WTC11 (cell line): ENCODE results near the gene SLC8A1. TPM values are rescaled to one million over a fixed set of nuclear protein-coding genes. Genes with fewer than 3 reads are reported as not detected.

ENCODE experiments used
- ATAC-seq: fragments of 200-7000 bp; cut with Tn5 transposase; 2 replicates; pipeline ENCODE4 v1.10.0; 2021; ENCODE audit warnings: mild to moderate bottlenecking, moderate library complexity
- CTCF ChIA-PET: fragments of 300-600 bp; sonication (Branson Sonifier 250); formaldehyde crosslinking; loops from one replicate; lab custom pipeline; 2021; ENCODE audit warnings: antibody characterized with exemption; lab: Charles Lee
- POLR2A ChIA-PET: fragments of 350-600 bp; sonication (Branson Sonifier 250); formaldehyde crosslinking; loops from one replicate; lab custom pipeline; 2021; ENCODE audit warnings: antibody characterized with exemption; lab: Charles Lee
- DNase-seq: peaks from one replicate; pipeline ENCODE4 v3.0.0; 2021; ENCODE audit warnings: low spot score
- H3K27ac Mint-ChIP-seq: 2 replicates; pipeline ENCODE4 v1.8.0; 2021; ENCODE audit warnings: mixed read lengths
- H3K27me3 Mint-ChIP-seq: 2 replicates; pipeline ENCODE4 v1.8.0; 2021; ENCODE audit warnings: low read depth, mild to moderate bottlenecking, moderate library complexity, mixed read lengths
- H3K36me3 Mint-ChIP-seq: 2 replicates; pipeline ENCODE4 v1.8.0; 2021; ENCODE audit warnings: mixed read lengths
- H3K4me1 Mint-ChIP-seq: 2 replicates; pipeline ENCODE4 v1.8.0; 2022; ENCODE audit warnings: mixed read lengths
- H3K4me3 Mint-ChIP-seq: 2 replicates; pipeline ENCODE4 v1.8.0; 2021; ENCODE audit warnings: mild to moderate bottlenecking, moderate library complexity, mixed read lengths
- H3K9me3 Mint-ChIP-seq: 2 replicates; pipeline ENCODE4 v1.8.0; 2021; ENCODE audit warnings: mixed read lengths
- AR ChIP-seq: fragments of 250-450 bp; sonication (Bioruptor Pico); IDR thresholded peaks from 2 replicates; pipeline ENCODE4 v1.9.0; 2021; ENCODE audit warnings: mild to moderate bottlenecking
- ARID4B ChIP-seq: sonication (generic); formaldehyde crosslinking; IDR thresholded peaks from 2 replicates; pipeline ENCODE4 v1.8.0; 2023; ENCODE audit warnings: missing genetic modification reagents, mild to moderate bottlenecking, borderline replicate concordance
- EMX1 ChIP-seq: fragments of 250-450 bp; sonication (Bioruptor Pico); IDR thresholded peaks from 2 replicates; pipeline ENCODE4 v1.8.0; 2021; ENCODE audit warnings: mild to moderate bottlenecking
- ERG ChIP-seq: fragments of 250-450 bp; sonication (Bioruptor Pico); IDR thresholded peaks from 2 replicates; pipeline ENCODE4 v1.8.0; 2021; ENCODE audit warnings: mild to moderate bottlenecking
- FOXJ3 ChIP-seq: sonication (generic); formaldehyde crosslinking; IDR thresholded peaks from 2 replicates; pipeline ENCODE4 v1.9.0; 2021; ENCODE audit warnings: missing genetic modification reagents, mild to moderate bottlenecking, borderline replicate concordance
- FOXK1 ChIP-seq: sonication (generic); formaldehyde crosslinking; IDR thresholded peaks from 2 replicates; pipeline ENCODE4 v1.8.0; 2022; ENCODE audit warnings: mild to moderate bottlenecking, moderate library complexity, missing genetic modification reagents
- GABPB1 ChIP-seq: sonication (generic); formaldehyde crosslinking; IDR thresholded peaks from 2 replicates; pipeline ENCODE4 v1.8.1; 2023; ENCODE audit warnings: mild to moderate bottlenecking, missing genetic modification reagents
- MXD4 ChIP-seq: fragments of 250-450 bp; sonication (Bioruptor Pico); IDR thresholded peaks from 2 replicates; pipeline ENCODE4 v1.8.0; 2021; ENCODE audit warnings: mild to moderate bottlenecking, moderate library complexity, borderline replicate concordance
- MYBL2 ChIP-seq: sonication (generic); formaldehyde crosslinking; IDR thresholded peaks from 2 replicates; pipeline ENCODE4 v1.8.1; 2023; ENCODE audit warnings: mild to moderate bottlenecking, moderate library complexity, missing genetic modification reagents
- NR3C1 ChIP-seq: sonication (generic); formaldehyde crosslinking; conservative IDR thresholded peaks from 2 replicates; pipeline ENCODE4 v1.8.1; 2023; ENCODE audit warnings: low read depth, mild to moderate bottlenecking, missing genetic modification reagents
- PRDM15 ChIP-seq: sonication (generic); formaldehyde crosslinking; IDR thresholded peaks from 2 replicates; pipeline ENCODE4 v1.8.0; 2022; ENCODE audit warnings: missing genetic modification reagents
- SMAD3 ChIP-seq: sonication (generic); formaldehyde crosslinking; IDR thresholded peaks from 2 replicates; pipeline ENCODE4 v1.8.0; 2022; ENCODE audit warnings: missing genetic modification reagents, mild to moderate bottlenecking, borderline replicate concordance
- SMAD4 ChIP-seq: sonication (generic); formaldehyde crosslinking; IDR thresholded peaks from 2 replicates; pipeline ENCODE4 v1.8.0; 2022; ENCODE audit warnings: mild to moderate bottlenecking, missing genetic modification reagents
- TCF7 ChIP-seq: sonication (generic); formaldehyde crosslinking; IDR thresholded peaks from 2 replicates; pipeline ENCODE4 v1.8.0; 2022; ENCODE audit warnings: mild to moderate bottlenecking, low read depth, missing genetic modification reagents, moderate library complexity
- TEAD4 ChIP-seq: sonication (generic); formaldehyde crosslinking; IDR thresholded peaks from 2 replicates; pipeline ENCODE4 v1.8.0; 2022; ENCODE audit warnings: mild to moderate bottlenecking, missing genetic modification reagents
- total RNA-seq: library from RNA; stranded (reverse); gene quantifications from 3 replicates; pipeline ENCODE4 v1.2.3, GENCODE V29; 2021
- TF ChIP-seq, protein P1 (sequence below): sonication (generic); formaldehyde crosslinking; IDR thresholded peaks from 2 replicates; pipeline ENCODE4 v1.8.1; 2023; ENCODE audit warnings: mild to moderate bottlenecking, missing genetic modification reagents, borderline replicate concordance
- TF ChIP-seq, protein P2 (sequence below): sonication (generic); formaldehyde crosslinking; IDR thresholded peaks from 2 replicates; pipeline ENCODE4 v1.8.1; 2022; ENCODE audit warnings: low read depth, mild to moderate bottlenecking, moderate library complexity, missing genetic modification reagents, borderline replicate concordance

SLC8A1 gene
- total RNA-seq, 1 experiment from 2014 or later: 2.6 TPM

- no peak for ATAC-seq
- no peaks in the 10 kb centered on the region for H3K36me3 Mint-ChIP-seq
- no peaks in the 10 kb centered on the region for H3K27me3 Mint-ChIP-seq
- H3K4me3 Mint-ChIP-seq: no peak overlapping the region
- DNase-seq: no peak
- TF ChIP-seq, protein P1, sequence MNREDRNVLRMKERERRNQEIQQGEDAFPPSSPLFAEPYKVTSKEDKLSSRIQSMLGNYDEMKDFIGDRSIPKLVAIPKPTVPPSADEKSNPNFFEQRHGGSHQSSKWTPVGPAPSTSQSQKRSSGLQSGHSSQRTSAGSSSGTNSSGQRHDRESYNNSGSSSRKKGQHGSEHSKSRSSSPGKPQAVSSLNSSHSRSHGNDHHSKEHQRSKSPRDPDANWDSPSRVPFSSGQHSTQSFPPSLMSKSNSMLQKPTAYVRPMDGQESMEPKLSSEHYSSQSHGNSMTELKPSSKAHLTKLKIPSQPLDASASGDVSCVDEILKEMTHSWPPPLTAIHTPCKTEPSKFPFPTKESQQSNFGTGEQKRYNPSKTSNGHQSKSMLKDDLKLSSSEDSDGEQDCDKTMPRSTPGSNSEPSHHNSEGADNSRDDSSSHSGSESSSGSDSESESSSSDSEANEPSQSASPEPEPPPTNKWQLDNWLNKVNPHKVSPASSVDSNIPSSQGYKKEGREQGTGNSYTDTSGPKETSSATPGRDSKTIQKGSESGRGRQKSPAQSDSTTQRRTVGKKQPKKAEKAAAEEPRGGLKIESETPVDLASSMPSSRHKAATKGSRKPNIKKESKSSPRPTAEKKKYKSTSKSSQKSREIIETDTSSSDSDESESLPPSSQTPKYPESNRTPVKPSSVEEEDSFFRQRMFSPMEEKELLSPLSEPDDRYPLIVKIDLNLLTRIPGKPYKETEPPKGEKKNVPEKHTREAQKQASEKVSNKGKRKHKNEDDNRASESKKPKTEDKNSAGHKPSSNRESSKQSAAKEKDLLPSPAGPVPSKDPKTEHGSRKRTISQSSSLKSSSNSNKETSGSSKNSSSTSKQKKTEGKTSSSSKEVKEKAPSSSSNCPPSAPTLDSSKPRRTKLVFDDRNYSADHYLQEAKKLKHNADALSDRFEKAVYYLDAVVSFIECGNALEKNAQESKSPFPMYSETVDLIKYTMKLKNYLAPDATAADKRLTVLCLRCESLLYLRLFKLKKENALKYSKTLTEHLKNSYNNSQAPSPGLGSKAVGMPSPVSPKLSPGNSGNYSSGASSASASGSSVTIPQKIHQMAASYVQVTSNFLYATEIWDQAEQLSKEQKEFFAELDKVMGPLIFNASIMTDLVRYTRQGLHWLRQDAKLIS (CRISPR knock-in tag): no peak
- TF ChIP-seq SMAD3 (CRISPR knock-in tag): no peak
- no peak for TF ChIP-seq ERG (CRISPR knock-in tag)
- no peak for TF ChIP-seq PRDM15
- TF ChIP-seq SMAD4: no peak
- no peak for TF ChIP-seq EMX1
- no peak for TF ChIP-seq AR (CRISPR knock-in tag)
- TF ChIP-seq TCF7 (CRISPR knock-in tag): no peak
- no peak for TF ChIP-seq FOXJ3 (CRISPR knock-in tag)
- TF ChIP-seq NR3C1 (CRISPR knock-in tag): no peak
- TF ChIP-seq FOXK1 (CRISPR knock-in tag): no peak
- no peak for TF ChIP-seq TEAD4 (CRISPR knock-in tag)
- TF ChIP-seq GABPB1: no peak
- TF ChIP-seq MYBL2 (CRISPR knock-in tag): no peak
- no peak for TF ChIP-seq MXD4
- TF ChIP-seq ARID4B (CRISPR knock-in tag): no peak
- TF ChIP-seq, protein P2, sequence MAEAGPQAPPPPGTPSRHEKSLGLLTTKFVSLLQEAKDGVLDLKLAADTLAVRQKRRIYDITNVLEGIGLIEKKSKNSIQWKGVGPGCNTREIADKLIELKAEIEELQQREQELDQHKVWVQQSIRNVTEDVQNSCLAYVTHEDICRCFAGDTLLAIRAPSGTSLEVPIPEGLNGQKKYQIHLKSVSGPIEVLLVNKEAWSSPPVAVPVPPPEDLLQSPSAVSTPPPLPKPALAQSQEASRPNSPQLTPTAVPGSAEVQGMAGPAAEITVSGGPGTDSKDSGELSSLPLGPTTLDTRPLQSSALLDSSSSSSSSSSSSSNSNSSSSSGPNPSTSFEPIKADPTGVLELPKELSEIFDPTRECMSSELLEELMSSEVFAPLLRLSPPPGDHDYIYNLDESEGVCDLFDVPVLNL (CRISPR knock-in tag): no peak
- H3K9me3 Mint-ChIP-seq: no peaks in the 10 kb centered on the region
- POLR2A ChIA-PET: no interaction called here
- no peak overlapping the region for H3K27ac Mint-ChIP-seq
- CTCF ChIA-PET: no interaction called here
- no peaks in the 10 kb centered on the region for H3K4me1 Mint-ChIP-seq
Observed at GRCh38 chr2:40410695-40411094, 41.2 kb downstream of the SLC8A1 start.
